HUES6 (cell line): ENCODE measurements around the gene DCC.

Experiments
- H3K27ac ChIP-seq: 2 replicates; pipeline ENCODE4 v1.7.0; 2013; ENCODE audit warnings: low read depth, mild to moderate bottlenecking, low read length, inconsistent platforms
- H3K27me3 ChIP-seq: 2 replicates; pipeline ENCODE4 v1.6.1; 2013; ENCODE audit warnings: low read length; ENCODE audit not compliant: control insufficient read depth, insufficient read depth
- H3K36me3 ChIP-seq: 2 replicates; pipeline ENCODE4 v1.6.1; 2013; ENCODE audit warnings: low read length; ENCODE audit not compliant: control insufficient read depth, insufficient read depth
- H3K4me1 ChIP-seq: 2 replicates; pipeline ENCODE4 v1.6.1; 2013; ENCODE audit warnings: low read length; ENCODE audit not compliant: control insufficient read depth, insufficient read depth
- H3K4me3 ChIP-seq: 2 replicates; pipeline ENCODE4 v1.5.1; 2013; ENCODE audit warnings: low read depth, low read length
- H3K9ac ChIP-seq: one replicate; pipeline ENCODE4 v1.6.1; 2013; ENCODE audit warnings: mild to moderate bottlenecking, low read length
- H3K9me3 ChIP-seq: 2 replicates; pipeline ENCODE4 v1.6.1; 2013; ENCODE audit warnings: low read depth, low read length; ENCODE audit not compliant: control insufficient read depth, insufficient read depth

Gene DCC

DNA sequence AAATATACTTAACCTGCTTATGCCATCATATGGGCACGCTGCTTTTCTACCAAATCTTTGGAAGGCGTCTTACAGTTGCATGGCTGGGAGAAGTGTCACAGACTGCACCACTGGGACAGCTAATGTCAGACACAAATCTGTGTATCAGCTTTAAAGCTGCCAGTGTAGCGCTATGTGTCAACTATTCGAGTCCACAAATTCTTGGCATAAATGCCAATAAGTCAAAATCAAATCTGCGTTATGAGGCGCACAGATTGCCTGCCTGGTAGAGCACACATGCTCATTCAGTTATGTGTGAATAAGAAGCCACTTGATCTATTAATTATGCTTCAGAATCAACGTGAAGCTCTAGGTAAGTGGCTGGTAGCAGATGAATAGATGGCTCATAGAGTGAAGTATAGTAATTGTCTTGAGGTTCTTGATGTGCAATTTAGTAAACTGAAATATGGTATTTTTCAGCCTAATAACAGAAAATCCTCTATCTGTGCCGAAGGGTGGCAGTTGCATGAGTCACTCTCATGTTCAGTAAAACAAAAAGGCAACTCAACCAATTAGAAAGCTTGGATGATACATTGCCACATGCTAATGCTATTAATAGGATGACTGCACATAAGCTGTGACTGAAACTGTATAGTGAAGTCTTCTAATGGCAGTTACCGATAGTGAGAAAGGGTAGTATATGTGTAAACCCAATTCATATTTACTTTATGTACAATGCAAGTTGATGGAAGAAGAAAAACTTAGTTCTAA, 52.0 kb downstream of the DCC start:
- H3K9me3 ChIP-seq, result no peaks in the 10 kb centered on the region
- H3K36me3 ChIP-seq, result no peaks in the 10 kb centered on the region
- no peak overlapping the region for H3K9ac ChIP-seq
- no peak overlapping the region for H3K4me3 ChIP-seq
- H3K27me3 ChIP-seq, result no peaks in the 10 kb centered on the region
- no peaks in the 10 kb centered on the region for H3K4me1 ChIP-seq
- H3K27ac ChIP-seq, result no peak overlapping the region

DNA sequence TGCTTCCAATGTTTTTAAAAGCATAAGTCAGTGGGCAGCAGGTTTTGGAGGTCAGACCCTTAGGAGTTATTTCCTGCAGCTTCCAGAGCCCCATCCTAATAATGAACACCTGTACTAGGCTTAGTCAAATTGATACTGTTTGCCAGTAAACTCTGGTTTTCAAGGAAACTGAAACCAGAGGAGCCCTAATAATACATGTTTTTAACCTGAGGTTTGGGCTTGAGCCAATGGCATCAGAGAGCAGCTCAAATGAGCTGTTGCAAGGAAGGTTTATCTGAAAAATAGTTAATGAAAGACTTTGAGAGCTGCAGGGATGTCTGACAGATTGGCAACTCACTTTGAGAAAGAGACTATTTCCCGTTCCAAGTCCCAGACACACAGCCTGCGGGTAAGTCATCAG, 54.6 kb downstream of the DCC start:
- Histone ChIP-seq H3K4me1 (no peaks in the 10 kb centered on the region), H3K36me3 (no peaks in the 10 kb centered on the region), H3K27ac (no peak overlapping the region), H3K9me3 (no peaks in the 10 kb centered on the region), H3K4me3 (no peak overlapping the region), H3K27me3 (no peaks in the 10 kb centered on the region), H3K9ac (no peak overlapping the region)

DNA sequence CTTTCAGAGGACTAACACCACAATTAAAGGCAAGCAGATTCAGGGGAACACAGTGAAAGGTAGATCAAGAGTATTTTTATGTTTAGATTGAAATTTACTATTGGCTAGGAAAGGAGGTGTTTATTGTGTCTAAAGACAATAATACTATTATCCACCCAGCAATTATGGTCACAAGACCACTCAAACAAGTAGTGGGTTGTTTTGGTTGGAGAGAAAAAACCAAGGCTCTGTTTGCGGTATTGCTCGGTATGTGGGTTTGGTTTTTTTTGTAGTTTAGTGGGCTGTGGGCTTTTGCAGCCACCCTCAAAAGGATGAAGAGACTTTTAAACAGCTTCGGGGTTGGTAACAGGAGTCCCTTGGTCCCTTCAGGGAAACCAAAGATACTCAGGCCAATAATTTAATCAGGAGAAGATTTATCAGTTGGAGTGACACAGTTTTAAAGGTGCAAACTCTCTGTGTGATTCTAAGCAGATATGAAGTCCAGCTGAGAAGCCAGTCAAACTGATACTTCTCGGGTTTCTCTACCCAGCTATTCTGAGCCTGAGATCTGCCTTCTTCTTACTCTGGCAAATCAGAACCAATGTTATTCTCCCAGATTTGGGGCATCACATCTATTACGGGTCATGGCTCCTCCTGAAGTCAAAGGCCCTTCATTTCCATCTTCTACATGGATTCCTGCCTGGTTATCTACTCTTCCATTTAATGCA, 55.3 kb downstream of the DCC start:
- Histone ChIP-seq H3K27me3 (no peaks in the 10 kb centered on the region), H3K36me3 (no peaks in the 10 kb centered on the region), H3K9ac (no peak overlapping the region), H3K9me3 (no peaks in the 10 kb centered on the region), H3K4me3 (no peak overlapping the region), H3K27ac (no peak overlapping the region), H3K4me1 (no peaks in the 10 kb centered on the region)

DNA sequence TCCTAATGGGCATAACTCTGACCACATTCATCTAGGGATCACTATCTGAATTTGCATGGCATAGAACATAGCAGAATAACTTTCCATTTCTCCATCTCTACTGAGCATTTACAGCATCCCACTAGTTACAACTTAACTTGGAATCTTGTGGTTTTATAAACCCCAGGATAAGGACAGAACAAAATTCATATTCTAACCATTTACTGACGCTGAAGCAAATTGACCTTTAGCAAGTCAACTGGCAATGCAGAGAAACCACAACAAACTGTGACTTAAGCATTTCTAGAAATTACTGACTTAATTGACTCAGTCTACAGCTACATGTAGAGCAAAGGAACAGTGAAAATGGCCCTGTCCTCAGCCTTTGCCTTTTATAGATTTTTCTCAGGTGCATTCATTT, 61.2 kb downstream of the DCC start:
- no peak overlapping the region for H3K4me3 ChIP-seq
- H3K27me3 ChIP-seq, result no peaks in the 10 kb centered on the region
- no peaks in the 10 kb centered on the region for H3K36me3 ChIP-seq
- no peaks in the 10 kb centered on the region for H3K4me1 ChIP-seq
- no peaks in the 10 kb centered on the region for H3K9me3 ChIP-seq
- H3K9ac ChIP-seq, result no peak overlapping the region
- no peak overlapping the region for H3K27ac ChIP-seq

DNA sequence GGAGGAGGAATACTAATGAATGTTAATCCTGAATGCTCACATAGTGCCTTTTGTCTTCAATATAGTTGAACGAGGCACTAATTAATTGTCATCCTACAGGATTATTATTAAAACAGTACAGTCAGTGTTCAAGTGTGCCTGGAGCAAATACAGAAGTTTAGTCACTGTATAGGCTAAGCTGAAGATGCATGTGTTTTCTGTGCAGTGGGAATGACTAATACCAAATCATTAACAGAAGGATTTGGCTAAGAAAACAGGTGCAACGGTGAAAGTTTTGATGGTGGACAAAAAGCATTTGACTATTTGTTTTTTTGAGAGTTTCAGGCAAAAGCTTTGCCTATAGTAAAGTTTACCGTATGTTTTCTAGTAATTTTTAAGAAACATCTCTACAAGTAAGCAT, 62.8 kb downstream of the DCC start:
- no peaks in the 10 kb centered on the region for H3K36me3 ChIP-seq
- H3K27ac ChIP-seq, result no peak overlapping the region
- H3K27me3 ChIP-seq, result no peaks in the 10 kb centered on the region
- H3K9me3 ChIP-seq, result no peaks in the 10 kb centered on the region
- no peak overlapping the region for H3K9ac ChIP-seq
- no peak overlapping the region for H3K4me3 ChIP-seq
- H3K4me1 ChIP-seq, result no peaks in the 10 kb centered on the region

- no peaks in the 10 kb centered on the region for H3K27me3 ChIP-seq
- no peak overlapping the region for H3K9ac ChIP-seq
- no peak overlapping the region for H3K27ac ChIP-seq
- H3K4me1 ChIP-seq, result no peaks in the 10 kb centered on the region
- no peaks in the 10 kb centered on the region for H3K9me3 ChIP-seq
- H3K4me3 ChIP-seq, result no peak overlapping the region
- H3K36me3 ChIP-seq, result no peaks in the 10 kb centered on the region
Measured at GRCh38 chr18:52403291-52404021, 63.5 kb downstream of the DCC start.

- H3K36me3 ChIP-seq, result no peaks in the 10 kb centered on the region
- no peak overlapping the region for H3K4me3 ChIP-seq
- no peaks in the 10 kb centered on the region for H3K9me3 ChIP-seq
- no peak overlapping the region for H3K27ac ChIP-seq
- no peak overlapping the region for H3K9ac ChIP-seq
- H3K4me1 ChIP-seq, result no peaks in the 10 kb centered on the region
- H3K27me3 ChIP-seq, result no peaks in the 10 kb centered on the region
Measured at GRCh38 chr18:52408800-52409302, 68.9 kb downstream of the DCC start.

GRCh38 chr18:52409727-52410126, 69.7 kb downstream of the DCC start:
- no peaks in the 10 kb centered on the region for H3K27me3 ChIP-seq
- H3K9me3 ChIP-seq, result no peaks in the 10 kb centered on the region
- no peak overlapping the region for H3K9ac ChIP-seq
- no peaks in the 10 kb centered on the region for H3K4me1 ChIP-seq
- no peak overlapping the region for H3K4me3 ChIP-seq
- H3K27ac ChIP-seq, result no peak overlapping the region
- H3K36me3 ChIP-seq, result no peaks in the 10 kb centered on the region

GRCh38 chr18:52415131-52415530, 75.1 kb downstream of the DCC start:
- H3K4me3 ChIP-seq, result no peak overlapping the region
- no peaks in the 10 kb centered on the region for H3K36me3 ChIP-seq
- no peak overlapping the region for H3K27ac ChIP-seq
- H3K9me3 ChIP-seq, result no peaks in the 10 kb centered on the region
- H3K4me1 ChIP-seq, result no peaks in the 10 kb centered on the region
- no peaks in the 10 kb centered on the region for H3K27me3 ChIP-seq
- no peak overlapping the region for H3K9ac ChIP-seq

GRCh38 chr18:52422985-52423601, 83.1 kb downstream of the DCC start:
- H3K4me3 ChIP-seq, result no peak overlapping the region
- no peaks in the 10 kb centered on the region for H3K27me3 ChIP-seq
- H3K9me3 ChIP-seq, result no peaks in the 10 kb centered on the region
- no peak overlapping the region for H3K9ac ChIP-seq
- H3K36me3 ChIP-seq, result no peaks in the 10 kb centered on the region
- H3K4me1 ChIP-seq, result no peaks in the 10 kb centered on the region
- H3K27ac ChIP-seq, result no peak overlapping the region
